H1 (cell line): ENCODE results near the gene PPP1CB. TPM values are rescaled to one million over a fixed set of nuclear protein-coding genes. Genes with fewer than 3 reads are reported as not detected.

ENCODE experiments used
- CREB1 ChIP-seq: IDR thresholded peaks from 2 replicates; pipeline ENCODE4 v1.6.1; 2012; ENCODE audit warnings: inconsistent platforms
- CTBP2 ChIP-seq: IDR thresholded peaks from 2 replicates; pipeline ENCODE4 v1.7.0; 2011; ENCODE audit warnings: borderline replicate concordance, mild to moderate bottlenecking, moderate library complexity, mixed read lengths, low read length; ENCODE audit not compliant: insufficient read depth, insufficient read length
- EZH2 ChIP-seq: fragments of 200-600 bp; sonication (generic); IDR thresholded peaks from 2 replicates; pipeline ENCODE4 v1.7.1; 2012; ENCODE audit warnings: low read depth, mild to moderate bottlenecking, moderate library complexity, low read length, inconsistent platforms; ENCODE audit not compliant: severe bottlenecking
- POLR2A ChIP-seq, 2 experiments: IDR thresholded peaks; 1 replicate in 1 of 2; 2 replicates in 1 of 2; pipeline ENCODE4 v1.6.1; 2011; ENCODE audit warnings: low read depth in 2 of 2, low read length in 2 of 2, mild to moderate bottlenecking in 2 of 2; ENCODE audit errors: control extremely low read depth in 1 of 2
- RXRA ChIP-seq: IDR thresholded peaks from 2 replicates; pipeline ENCODE4 v1.6.1; 2011; ENCODE audit warnings: low read depth, mild to moderate bottlenecking, low read length, moderate library complexity; ENCODE audit not compliant: insufficient read depth
- TCF12 ChIP-seq: IDR thresholded peaks from 2 replicates; pipeline ENCODE4 v1.6.1; 2011; ENCODE audit warnings: low read depth, mild to moderate bottlenecking, low read length
- polyA plus RNA-seq, 7 experiments: library from polyadenylated mRNA; depleted of rRNA in 3 of 7; stranded (reverse) in 5 of 7; unstranded in 2 of 7; fragments of >200 nt in 5 of 7; fragments of 200-250 nt in 2 of 7; gene quantifications; 1 replicate in 5 of 7; 2 replicates in 1 of 7; 4 replicates in 1 of 7; pipeline versions ENCODE4 v1.2.1 to v1.2.3, GENCODE V29; 2011 to 2013; ENCODE audit warnings: missing spikeins in 2 of 7, mixed read lengths in 2 of 7
- total RNA-seq: library from RNA; stranded (reverse); fragmentation: NEBNext Ultra II Directional; extraction: Animal tissue kit (Norgen Biotek cat#: 25700); gene quantifications from 2 replicates; pipeline ENCODE4 v1.2.1, GENCODE V29; 2021

Gene PPP1CB
- total and polyA plus RNA-seq, 2 of the 8 experiments (the other 6 are each of a cell fraction or from before 2014, with no cell fraction given): 30.7 to 158 TPM

DNA sequence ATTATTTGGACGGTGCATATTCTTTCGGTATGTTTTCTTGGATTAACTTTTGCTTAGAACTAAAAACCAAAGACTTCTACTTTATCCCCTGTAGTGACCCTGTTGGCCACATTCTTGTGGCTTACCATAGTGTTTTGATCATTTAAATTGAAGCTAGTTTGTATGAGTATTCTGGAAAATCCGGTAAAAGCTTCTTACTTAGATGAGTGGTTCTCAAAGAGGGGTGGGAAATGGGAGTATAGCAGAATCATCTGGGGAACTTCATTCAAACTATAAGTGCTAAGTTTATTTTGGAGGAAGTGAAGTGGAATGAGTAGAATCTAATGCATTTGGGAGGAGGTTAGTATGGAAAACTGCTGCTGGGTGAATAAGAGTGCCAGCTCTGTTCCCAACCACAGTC, 3.8 kb downstream of the PPP1CB start (continued):
- no peak for TF ChIP-seq RXRA
- no peak for TF ChIP-seq CTBP2
- TF ChIP-seq TCF12: no peak
- TF ChIP-seq EZH2: no peak
- no peak for TF ChIP-seq CREB1
- no peak for TF ChIP-seq POLR2A (IDR thresholded peaks at IDR 0.05; ENCODE audit: control extremely low read depth in 1 of 2, low read depth in 2 of 2, low read length in 2 of 2)
